Esophagus squamous epithelium (tissue), 5 donors: ENCODE data around the gene HYDIN. TPM values are rescaled to one million over a fixed set of nuclear protein-coding genes. Genes with fewer than 3 reads are reported as not detected.
"Not testable (repeated sequence)": the region's sequence is repeated elsewhere in the genome, so short reads cannot be mapped to it uniquely, and the experiment has no call there.

Source experiments
- DNase-seq: peaks from one replicate; lab custom pipeline; 2025; lab: John Stamatoyannopoulos, UW
- H3K27ac ChIP-seq, 4 donors: fragments of 200-600 bp; sonication (generic); one replicate each; pipeline ENCODE4 v1.5.1; 2016 to 2019; ENCODE audit warnings: mild to moderate bottlenecking in 1 of 4
- H3K27me3 ChIP-seq, 4 donors: fragments of 200-600 bp; sonication (generic); 1 replicate in 3 of 4; 2 replicates in 1 of 4; pipeline versions ENCODE4 v1.5.1 to v1.6.0; 2017 to 2021; ENCODE audit warnings: antibody characterized with exemption in 1 of 4
- H3K36me3 ChIP-seq, 3 donors: fragments of 200-600 bp; sonication (generic); one replicate each; pipeline ENCODE4 v1.5.1; 2016 to 2019
- H3K4me1 ChIP-seq, 3 donors: fragments of 200-600 bp; sonication (generic); one replicate each; pipeline ENCODE4 v1.5.1; 2017 to 2019
- H3K4me3 ChIP-seq, 4 donors: fragments of 200-600 bp; sonication (generic); 1 replicate in 3 of 4; 2 replicates in 1 of 4; pipeline ENCODE4 v1.5.1; 2016 to 2019; ENCODE audit warnings: mild to moderate bottlenecking in 2 of 4, moderate library complexity in 1 of 4
- H3K9me3 ChIP-seq, 3 donors: fragments of 200-600 bp; sonication (generic); one replicate each; pipeline ENCODE4 v1.5.1; 2016 to 2019
- POLR2A ChIP-seq, 4 donors: fragments of 450-650 bp; IDR thresholded peaks; one replicate each; pipeline ENCODE4 v1.6.1; 2017; ENCODE audit warnings: antibody characterized with exemption in 4 of 4, mild to moderate bottlenecking in 4 of 4, moderate library complexity in 3 of 4
- WGBS, 2 donors: methylation state at CpG; one replicate each; pipeline ENCODE4 v1.1.5; 2018; 5-methylcytosine and 5-hydroxymethylcytosine counted together
- intact Hi-C: fragments of 100-400 bp; cut with DNase I; formaldehyde crosslinking; loops from one replicate; pipeline ENCODE4 v1.15.0; 2022
- total RNA-seq, 4 donors: library from RNA; depleted of rRNA; stranded (reverse); fragments of >200 nt; gene quantifications; one replicate each; pipeline ENCODE4 v1.1.0, GENCODE V29; 2016
- TF ChIP-seq, protein P1 (sequence below), 6 experiments: fragments of 450-650 bp in 4 of 6; fragments of 200-600 bp in 2 of 6; sonication (generic) in 2 of 6; IDR thresholded peaks; one replicate each; pipeline ENCODE4 v1.5.1; 2016 to 2019; ENCODE audit warnings: antibody characterized with exemption in 6 of 6, mild to moderate bottlenecking in 4 of 6, moderate library complexity in 4 of 6
- donor health status: DM: yes; HTN: yes; CAD: no.

HYDIN gene
- total RNA-seq, 4 donors from 2014 or later = 0.23 to 2.4 (median 0.38) TPM; not detected in 1

DNA sequence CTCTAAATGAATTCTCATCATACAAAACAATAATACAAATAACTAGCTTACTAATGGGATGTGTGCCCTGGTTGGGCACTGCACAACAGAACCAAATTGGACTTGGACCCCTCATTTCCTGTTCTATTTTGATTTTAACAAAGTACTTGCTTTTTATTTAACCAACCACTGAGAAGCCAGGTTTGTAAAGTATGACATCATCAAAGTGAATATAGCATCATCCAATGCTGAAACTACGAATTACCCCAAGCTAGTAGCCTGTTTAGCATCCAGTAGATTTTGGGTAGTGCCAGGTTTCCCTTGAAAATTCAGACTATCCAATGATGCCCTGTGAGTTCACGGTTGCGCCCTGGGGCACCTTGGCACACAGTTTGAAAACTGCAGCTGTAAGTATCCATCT, 51.0 kb downstream of the HYDIN start:
- WGBS, 2 donors = 78 to 84% methylated on average over 3 of the region's 3 CpGs
- no peak overlapping the region for H3K27ac ChIP-seq
- TF ChIP-seq POLR2A (IDR thresholded peaks at IDR 0.05) = no peak
- TF ChIP-seq, protein P1, sequence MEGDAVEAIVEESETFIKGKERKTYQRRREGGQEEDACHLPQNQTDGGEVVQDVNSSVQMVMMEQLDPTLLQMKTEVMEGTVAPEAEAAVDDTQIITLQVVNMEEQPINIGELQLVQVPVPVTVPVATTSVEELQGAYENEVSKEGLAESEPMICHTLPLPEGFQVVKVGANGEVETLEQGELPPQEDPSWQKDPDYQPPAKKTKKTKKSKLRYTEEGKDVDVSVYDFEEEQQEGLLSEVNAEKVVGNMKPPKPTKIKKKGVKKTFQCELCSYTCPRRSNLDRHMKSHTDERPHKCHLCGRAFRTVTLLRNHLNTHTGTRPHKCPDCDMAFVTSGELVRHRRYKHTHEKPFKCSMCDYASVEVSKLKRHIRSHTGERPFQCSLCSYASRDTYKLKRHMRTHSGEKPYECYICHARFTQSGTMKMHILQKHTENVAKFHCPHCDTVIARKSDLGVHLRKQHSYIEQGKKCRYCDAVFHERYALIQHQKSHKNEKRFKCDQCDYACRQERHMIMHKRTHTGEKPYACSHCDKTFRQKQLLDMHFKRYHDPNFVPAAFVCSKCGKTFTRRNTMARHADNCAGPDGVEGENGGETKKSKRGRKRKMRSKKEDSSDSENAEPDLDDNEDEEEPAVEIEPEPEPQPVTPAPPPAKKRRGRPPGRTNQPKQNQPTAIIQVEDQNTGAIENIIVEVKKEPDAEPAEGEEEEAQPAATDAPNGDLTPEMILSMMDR (IDR thresholded peaks at IDR 0.05) = no peak

DNA sequence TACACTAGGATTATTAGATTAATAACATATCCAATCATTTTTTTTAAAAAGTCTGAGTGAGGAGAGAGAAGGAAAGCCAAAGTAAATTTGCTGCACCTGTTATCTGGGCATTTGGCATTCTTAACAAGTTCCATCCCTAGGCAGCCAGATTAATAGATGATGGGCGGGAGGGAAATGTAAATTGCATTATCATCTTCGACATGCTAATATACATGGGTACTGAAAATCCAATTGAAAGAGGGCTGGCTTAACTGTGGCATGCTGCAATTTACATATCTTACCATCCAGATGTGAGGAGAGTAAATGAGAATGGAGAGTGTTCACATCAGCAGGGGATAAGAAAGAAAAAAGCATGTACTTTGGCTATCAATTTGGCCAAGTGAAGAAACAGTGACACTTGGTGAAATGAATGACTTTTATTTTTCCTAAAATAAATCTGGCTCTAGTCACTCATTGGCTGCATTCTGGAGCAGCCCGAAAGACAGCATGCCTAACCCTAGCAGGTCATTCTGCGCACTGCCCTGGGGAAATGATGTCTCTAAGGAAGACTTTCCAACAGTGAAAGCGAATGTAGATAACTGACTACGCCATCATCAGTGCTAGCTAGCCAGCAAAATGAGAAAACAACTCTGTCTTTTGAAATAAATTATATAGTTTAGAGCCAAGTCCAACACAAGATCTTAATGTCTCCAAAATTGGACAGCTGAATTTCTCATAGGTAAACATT, 57.9 kb downstream of the HYDIN start:
- TF ChIP-seq POLR2A (IDR thresholded peaks at IDR 0.05) = no peak
- TF ChIP-seq, protein P1 (IDR thresholded peaks at IDR 0.05) = no peak

More for the DNA sequence above, 51.0 kb downstream of the HYDIN start:
- DNase-seq = no peak
- Histone ChIP-seq H3K4me1 (no peaks in the 10 kb centered on the region), H3K36me3 (no peaks in the 10 kb centered on the region), H3K4me3 (no peak overlapping the region), H3K27me3 (no peaks in the 10 kb centered on the region), H3K9me3 (no peaks in the 10 kb centered on the region)
- intact Hi-C loops = no loop called here

DNA sequence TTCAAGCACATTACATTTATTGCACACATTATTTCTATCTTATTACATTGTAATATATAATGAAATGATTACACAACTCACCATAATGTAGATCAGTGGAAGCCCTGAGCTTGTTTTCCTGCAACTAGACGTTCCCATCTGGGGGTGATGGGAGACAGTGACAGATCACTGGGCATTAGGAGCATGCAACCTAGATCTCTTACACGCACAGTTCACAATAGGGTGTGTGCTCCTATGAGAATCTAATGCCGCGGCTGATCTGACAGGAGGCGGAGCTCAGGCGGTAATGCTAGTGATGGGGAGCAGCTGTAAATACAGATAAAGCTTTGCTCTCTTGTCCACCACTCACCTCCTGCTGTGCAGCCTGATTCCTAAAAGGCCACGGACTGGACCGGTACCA, 69.5 kb downstream of the HYDIN start:
- intact Hi-C loops = not testable (repeated sequence)

More for the DNA sequence above, 57.9 kb downstream of the HYDIN start:
- intact Hi-C loops = no loop called here
- DNase-seq = no peak
- Histone ChIP-seq H3K4me1 (no peaks in the 10 kb centered on the region), H3K36me3 (no peaks in the 10 kb centered on the region), H3K4me3 (no peak overlapping the region), H3K27me3 (no peaks in the 10 kb centered on the region), H3K27ac (no peak overlapping the region), H3K9me3 (no peaks in the 10 kb centered on the region)
- 61 to 71% methylated on average over 6 of the region's 6 CpGs for WGBS, 2 donors

DNA sequence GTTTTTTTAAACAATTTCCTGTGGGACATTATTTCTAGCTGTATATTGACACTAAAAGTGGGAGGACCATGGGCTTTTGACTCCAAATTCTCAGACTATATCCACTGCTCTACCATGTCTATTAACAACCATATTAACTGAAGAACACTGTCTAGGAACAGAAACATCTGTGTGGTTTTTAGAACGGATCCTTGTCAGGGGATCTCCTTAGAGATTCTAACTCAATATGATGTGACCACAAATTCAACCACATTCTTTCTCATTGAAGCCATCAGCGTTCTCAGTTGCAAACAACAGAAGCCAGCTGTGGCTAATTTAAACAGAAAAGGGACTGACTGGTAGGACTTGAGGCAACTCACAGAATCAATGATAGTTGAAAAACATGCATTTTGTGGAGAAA, 73.2 kb downstream of the HYDIN start:
- 75% methylated on average over 1 of the region's 2 CpGs; no CpG with 5 or more reads in 1 of the 2 donors for WGBS, 2 donors
- H3K4me3 ChIP-seq, H3K9me3 ChIP-seq, H3K4me1 ChIP-seq, intact Hi-C loops, DNase-seq, H3K36me3 ChIP-seq, H3K27ac ChIP-seq, H3K27me3 ChIP-seq: not testable (repeated sequence)

More for the DNA sequence above, 69.5 kb downstream of the HYDIN start:
- H3K27ac ChIP-seq, H3K36me3 ChIP-seq, DNase-seq, H3K9me3 ChIP-seq, H3K27me3 ChIP-seq, H3K4me1 ChIP-seq, H3K4me3 ChIP-seq: not testable (repeated sequence)
- whole genome bisulfite sequencing, 2 donors = 83% methylated on average over 2 of the region's 8 CpGs; no CpG with 5 or more reads in 1 of the 2 donors

DNA sequence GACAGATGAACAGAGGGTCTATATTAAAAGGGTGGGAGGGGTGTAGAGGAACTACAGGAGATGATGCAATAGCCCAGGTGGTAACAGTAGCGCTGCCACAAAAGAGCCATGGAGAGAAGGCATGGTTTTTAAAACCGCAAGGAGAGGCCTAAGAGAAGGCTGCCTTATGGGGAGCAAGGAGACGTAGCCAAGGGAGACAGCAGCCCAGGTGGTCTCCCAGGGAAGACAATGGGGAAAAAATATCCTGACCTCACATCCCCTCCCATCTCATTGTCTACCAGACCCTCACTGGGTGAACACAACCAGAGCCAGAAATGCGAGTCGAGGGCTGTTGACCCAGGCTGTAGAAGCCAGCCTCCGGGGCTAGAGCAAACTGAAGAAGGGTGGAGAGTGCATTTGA, 77.2 kb downstream of the HYDIN start:
- intact Hi-C loops, H3K27ac ChIP-seq, H3K27me3 ChIP-seq, H3K4me3 ChIP-seq, H3K4me1 ChIP-seq, DNase-seq, H3K9me3 ChIP-seq, H3K36me3 ChIP-seq: not testable (repeated sequence)
- WGBS, 2 donors = 80% methylated on average over 1 of the region's 6 CpGs; no CpG with 5 or more reads in 1 of the 2 donors

DNA sequence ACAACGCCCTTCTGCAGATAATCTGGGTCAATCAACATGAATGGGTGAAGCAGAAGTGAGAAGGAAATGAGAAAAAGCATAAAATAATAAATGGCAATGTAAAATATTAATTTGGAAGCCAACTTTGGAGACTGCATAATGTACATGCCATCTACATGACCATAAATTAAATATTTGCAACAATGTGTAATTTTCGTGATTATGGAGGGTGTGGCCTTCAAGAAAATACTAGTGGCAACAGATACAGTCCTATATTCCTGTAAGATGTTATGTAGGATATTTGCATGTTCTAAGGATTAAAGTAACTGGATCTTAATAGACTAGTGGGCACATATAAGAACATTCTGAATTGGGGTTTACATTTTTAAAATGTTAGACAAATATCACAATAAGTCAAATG, 78.9 kb downstream of the HYDIN start:
- H3K9me3 ChIP-seq, H3K4me3 ChIP-seq, H3K36me3 ChIP-seq, H3K27me3 ChIP-seq, DNase-seq, H3K4me1 ChIP-seq, intact Hi-C loops, H3K27ac ChIP-seq: not testable (repeated sequence)
- 29% methylated on average over 1 of the region's 2 CpGs; no CpG with 5 or more reads in 1 of the 2 donors for WGBS, 2 donors

DNA sequence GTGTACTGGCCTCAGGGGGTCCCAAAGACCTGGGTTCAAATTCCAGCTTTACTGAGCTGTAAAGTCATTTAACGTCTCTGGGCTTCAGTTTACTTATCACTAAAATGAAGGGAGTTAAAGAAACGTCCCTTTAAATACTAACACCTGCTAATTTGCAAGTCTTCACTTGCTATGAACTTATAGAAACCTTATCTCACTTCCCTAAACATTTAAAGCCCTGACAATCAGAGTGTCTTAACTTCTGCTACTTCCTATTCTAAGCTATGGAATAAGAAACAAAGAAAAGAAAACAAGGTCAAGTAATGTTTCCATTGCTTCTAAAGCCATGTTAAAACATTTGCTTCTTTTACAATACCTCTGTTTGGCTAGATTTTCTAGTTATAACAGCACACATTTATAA, 87.3 kb downstream of the HYDIN start:
- WGBS, 2 donors = no CpG with 5 or more reads among the region's 2 CpGs

DNA sequence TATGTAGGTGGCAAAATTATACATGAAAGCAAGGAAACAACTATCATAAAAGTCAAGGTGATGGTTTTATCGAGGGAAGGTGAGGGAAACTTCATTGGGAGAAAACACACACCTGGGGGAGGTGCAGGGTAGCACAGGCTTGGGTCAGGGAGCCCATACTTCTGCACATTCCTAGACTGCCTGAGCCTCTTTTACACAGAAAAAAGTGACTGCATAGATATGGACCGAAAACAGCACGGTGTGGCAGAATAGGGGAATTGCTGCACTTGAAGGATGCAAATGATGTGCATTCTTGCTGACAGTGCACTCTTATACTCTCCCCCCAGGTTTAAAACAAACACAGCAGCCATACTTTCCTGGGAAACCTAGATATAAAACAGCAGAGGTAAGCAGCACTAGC, 120.0 kb downstream of the HYDIN start:
- H3K27ac ChIP-seq, H3K4me1 ChIP-seq, H3K4me3 ChIP-seq, intact Hi-C loops, DNase-seq, H3K36me3 ChIP-seq, H3K27me3 ChIP-seq, H3K9me3 ChIP-seq: not testable (repeated sequence)
- whole genome bisulfite sequencing, 2 donors = 56 to 68% methylated on average over 1 to 3 of the region's 3 CpGs

More for the DNA sequence above, 87.3 kb downstream of the HYDIN start:
- H3K36me3 ChIP-seq, H3K27me3 ChIP-seq, H3K27ac ChIP-seq, H3K9me3 ChIP-seq, H3K4me3 ChIP-seq, H3K4me1 ChIP-seq, DNase-seq, intact Hi-C loops: not testable (repeated sequence)

DNA sequence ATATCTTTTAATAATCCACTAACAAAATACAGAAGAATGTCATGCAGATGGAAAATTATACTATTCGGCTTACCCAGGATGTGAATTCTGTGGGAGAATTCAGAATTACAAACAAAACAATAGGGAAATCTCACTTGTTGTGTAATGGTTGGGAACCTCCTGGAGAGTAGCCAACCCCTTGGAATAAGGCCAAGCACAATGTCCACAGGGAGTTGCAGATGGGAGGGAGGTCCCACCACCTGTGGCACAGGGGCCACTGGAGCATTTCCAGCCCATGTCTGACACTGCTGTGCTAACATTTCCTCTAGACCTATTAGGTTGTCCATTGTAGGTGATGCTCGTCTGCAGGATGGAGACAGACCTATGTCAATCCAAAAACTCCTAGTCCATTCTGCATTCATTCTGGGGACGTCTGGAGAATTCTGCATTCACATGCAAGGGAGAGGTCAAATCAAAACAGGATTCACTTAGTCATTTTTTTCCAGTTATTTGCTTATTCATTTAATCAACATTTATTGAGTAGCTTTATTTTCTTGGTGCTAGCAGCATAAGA, 120.8 kb downstream of the HYDIN start:
- DNase-seq, H3K36me3 ChIP-seq, H3K27me3 ChIP-seq, H3K9me3 ChIP-seq, intact Hi-C loops, H3K27ac ChIP-seq, H3K4me1 ChIP-seq, H3K4me3 ChIP-seq: not testable (repeated sequence)
- 14 to 22% methylated on average over 1 of the region's 3 CpGs for WGBS, 2 donors

DNA sequence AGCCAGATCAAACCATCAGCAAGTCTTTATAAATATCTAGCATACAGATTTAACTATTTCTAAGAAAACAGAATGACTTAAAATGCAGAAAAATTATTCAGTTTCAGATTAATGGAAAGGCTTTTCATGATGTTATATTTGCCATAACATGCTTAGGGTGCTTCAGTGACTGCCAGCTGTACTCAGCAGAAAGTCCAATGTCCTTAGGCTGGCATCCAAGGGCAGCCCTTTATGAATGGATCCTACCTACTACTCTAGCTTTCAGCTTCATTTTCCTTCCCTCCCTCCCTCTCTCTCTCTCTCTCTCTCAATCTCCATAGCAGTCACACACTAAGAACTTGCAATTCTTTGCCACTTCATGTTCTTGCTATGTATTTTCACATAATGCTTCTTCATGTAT, 124.6 kb downstream of the HYDIN start:
- H3K27ac ChIP-seq, intact Hi-C loops, H3K27me3 ChIP-seq, H3K9me3 ChIP-seq, DNase-seq, H3K36me3 ChIP-seq, H3K4me1 ChIP-seq, H3K4me3 ChIP-seq: not testable (repeated sequence)

DNA sequence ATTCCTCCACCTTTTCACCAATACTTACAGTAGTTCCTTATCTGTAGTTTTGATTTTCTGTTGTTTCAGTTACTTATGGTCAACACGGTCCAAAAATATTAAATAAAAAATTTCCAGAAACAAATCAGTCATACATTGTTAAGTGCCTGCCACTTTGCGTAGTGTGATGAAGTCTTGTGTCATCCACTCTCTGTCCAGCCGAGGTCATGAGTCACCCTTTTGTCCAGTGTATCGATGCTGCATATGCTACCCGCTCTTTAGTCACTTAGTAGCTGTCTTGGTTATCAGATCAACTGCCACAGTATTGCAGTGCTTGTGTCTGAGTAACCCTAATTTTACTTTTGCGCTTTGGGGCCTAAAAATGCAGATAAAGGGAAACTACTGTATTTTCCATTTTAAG, 146.9 kb downstream of the HYDIN start:
- intact Hi-C loops, H3K9me3 ChIP-seq, H3K4me1 ChIP-seq, H3K27me3 ChIP-seq, H3K4me3 ChIP-seq, DNase-seq, H3K36me3 ChIP-seq, H3K27ac ChIP-seq: not testable (repeated sequence)
- WGBS, 2 donors = 84 to 87% methylated on average over 4 to 5 of the region's 6 CpGs
